Tibial nerve (tissue), 3 donors: ENCODE results near the gene HPS1.

Source experiments
- POLR2A ChIP-seq, 2 donors: fragments of 450-650 bp; IDR thresholded peaks; one replicate each; pipeline ENCODE4 v1.6.1; 2017; ENCODE audit warnings: antibody characterized with exemption in 2 of 2, mild to moderate bottlenecking in 2 of 2, moderate library complexity in 2 of 2
- TF ChIP-seq, protein P1 (sequence below), 5 experiments: fragments of 200-600 bp in 3 of 5; fragments of 450-650 bp in 2 of 5; sonication (generic) in 3 of 5; IDR thresholded peaks; one replicate each; pipeline ENCODE4 v1.5.1; 2016 to 2019; ENCODE audit warnings: antibody characterized with exemption in 5 of 5, mild to moderate bottlenecking in 3 of 5, moderate library complexity in 2 of 5

DNA sequence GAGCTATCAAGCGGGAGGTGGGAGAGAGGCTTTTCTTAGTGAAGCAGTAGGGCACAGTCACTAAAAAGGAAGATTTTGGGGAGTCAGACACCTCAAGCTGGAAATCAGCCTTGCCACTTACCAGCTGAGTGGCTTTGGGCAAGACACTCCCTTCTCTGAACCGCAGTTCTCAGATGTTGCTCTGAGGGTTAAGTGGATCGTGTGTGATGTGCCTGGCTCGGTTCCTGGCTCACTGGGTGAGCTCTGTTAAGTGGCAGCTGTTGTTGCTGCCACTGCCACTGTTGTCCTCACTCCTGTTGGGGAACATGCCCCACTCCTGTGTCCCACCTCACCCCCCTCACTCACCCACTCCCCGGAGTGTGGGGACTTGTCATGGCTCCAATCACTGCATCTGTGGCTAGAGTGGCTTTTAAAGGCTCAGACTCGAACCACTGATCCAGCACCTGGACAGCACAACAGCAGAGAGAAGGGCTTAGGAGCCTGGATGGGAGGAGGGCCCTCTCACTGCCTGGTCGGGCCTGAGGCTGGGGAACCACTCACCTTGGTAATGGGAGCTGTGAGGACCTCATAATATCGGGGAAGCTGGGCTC is 51.8 kb downstream of the HPS1 start:
- TF ChIP-seq, protein P1, sequence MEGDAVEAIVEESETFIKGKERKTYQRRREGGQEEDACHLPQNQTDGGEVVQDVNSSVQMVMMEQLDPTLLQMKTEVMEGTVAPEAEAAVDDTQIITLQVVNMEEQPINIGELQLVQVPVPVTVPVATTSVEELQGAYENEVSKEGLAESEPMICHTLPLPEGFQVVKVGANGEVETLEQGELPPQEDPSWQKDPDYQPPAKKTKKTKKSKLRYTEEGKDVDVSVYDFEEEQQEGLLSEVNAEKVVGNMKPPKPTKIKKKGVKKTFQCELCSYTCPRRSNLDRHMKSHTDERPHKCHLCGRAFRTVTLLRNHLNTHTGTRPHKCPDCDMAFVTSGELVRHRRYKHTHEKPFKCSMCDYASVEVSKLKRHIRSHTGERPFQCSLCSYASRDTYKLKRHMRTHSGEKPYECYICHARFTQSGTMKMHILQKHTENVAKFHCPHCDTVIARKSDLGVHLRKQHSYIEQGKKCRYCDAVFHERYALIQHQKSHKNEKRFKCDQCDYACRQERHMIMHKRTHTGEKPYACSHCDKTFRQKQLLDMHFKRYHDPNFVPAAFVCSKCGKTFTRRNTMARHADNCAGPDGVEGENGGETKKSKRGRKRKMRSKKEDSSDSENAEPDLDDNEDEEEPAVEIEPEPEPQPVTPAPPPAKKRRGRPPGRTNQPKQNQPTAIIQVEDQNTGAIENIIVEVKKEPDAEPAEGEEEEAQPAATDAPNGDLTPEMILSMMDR (IDR thresholded peaks at IDR 0.05): no peak
- no peak for TF ChIP-seq POLR2A (IDR thresholded peaks at IDR 0.05)
